ENCODE measurements around the gene SNTA1. TPM values are rescaled to one million over a fixed set of nuclear protein-coding genes. Genes with fewer than 3 reads are reported as not detected.

SNTA1 gene
- total RNA-seq (2016; rRNA removed; fragmentation: Illumina TruSeq; extraction: Trizol) = 14.8 and 16.4 TPM in 2 replicates
- total RNA-seq (2016; cell fraction: cytosol; rRNA removed; fragmentation: Illumina TruSeq; extraction: Trizol; ENCODE audit: low read depth) = 21.1 and 21.6 TPM in 2 replicates
- 13.2 and 16.1 TPM in 2 replicates for total RNA-seq (2016; cell fraction: insoluble cytoplasmic fraction; rRNA removed; fragmentation: Illumina TruSeq; extraction: Trizol)
- total RNA-seq (2016; cell fraction: membrane; rRNA removed; fragmentation: Illumina TruSeq; extraction: Trizol) = 33.7 and 34.5 TPM in 2 replicates
- 7.4 and 8.0 TPM in 2 replicates for total RNA-seq (2016; cell fraction: nucleus; rRNA removed; fragmentation: Illumina TruSeq; extraction: Trizol)
- 18.3 and 21.2 TPM in 2 replicates for polyA plus RNA-seq (2011; rRNA removed)
- polyA plus RNA-seq (2011; cell fraction: cytosol; rRNA removed) = 18.9 and 24.9 TPM in 2 replicates
- polyA plus RNA-seq (2011; cell fraction: nucleus; rRNA removed) = 15.4 and 17.2 TPM in 2 replicates
- 9.0 and 11.0 TPM in 2 replicates for polyA plus RNA-seq (2012)
- polyA plus RNA-seq (2016; cell fraction: cytosol; fragmentation: Illumina TruSeq; extraction: Trizol; ENCODE audit: low read depth) = 26.2 and 27.1 TPM in 2 replicates
- polyA plus RNA-seq (2016; cell fraction: insoluble cytoplasmic fraction; fragmentation: Illumina TruSeq; extraction: Trizol; ENCODE audit: low read depth) = 14.6 and 16.1 TPM in 2 replicates
- 32.9 and 35.0 TPM in 2 replicates for polyA plus RNA-seq (2016; cell fraction: membrane; fragmentation: Illumina TruSeq; extraction: Trizol; ENCODE audit: low read depth)
- 13.5 and 15.1 TPM in 2 replicates for polyA plus RNA-seq (2016; cell fraction: nucleus; fragmentation: Illumina TruSeq; extraction: Trizol; ENCODE audit: insufficient read depth, low read depth)
- 11.3 and 23.6 TPM in 2 replicates for polyA minus RNA-seq (2011; rRNA and poly(A)+ RNA removed; ENCODE audit: low replicate concordance)
- polyA minus RNA-seq (2011; cell fraction: cytosol; rRNA and poly(A)+ RNA removed) = 10.6 and 10.7 TPM in 2 replicates
- 3.6 and 4.5 TPM in 2 replicates for polyA minus RNA-seq (2011; cell fraction: nucleus; rRNA and poly(A)+ RNA removed)
- Bru-seq, nascent RNA = percentile 52 among the genes with signal in this experiment
- BruChase-seq, experiment 1, labeled RNA remaining after a 6-hour chase = percentile 54 among the genes with signal in this experiment
- percentile 49 among the genes with signal in this experiment for BruChase-seq, experiment 2, labeled RNA remaining after a 2-hour chase
- long read RNA-seq, experiment 1, partial matches to known transcripts = 8 of 12 reads
- long read RNA-seq, experiment 1, other reads (novel, unspliced or antisense) = 1 of 12 reads
- long read RNA-seq, experiment 2, transcript SNTA1-201 (8 exons, 2,342 nt) = major isoform, 33 of 61 reads
- long read RNA-seq, experiment 2, partial matches to known transcripts = 14 of 61 reads
- long read RNA-seq, experiment 2, other reads (novel, unspliced or antisense) = 14 of 61 reads

GRCh38 chr20:33443512-33444239 is at the start of gene SNTA1:
Gene SNTA1, minus strand, starts transcription at chr20:33443763. Its CDS starts 143 bp downstream, at chr20:33443620.
- Histone ChIP-seq H3K4me1 (ENCODE audit: insufficient read depth, low read length) (peaks cover 54% of the 10 kb centered on the region), H3K79me2 (ENCODE audit: insufficient read depth, low read length) (no peaks in the 10 kb centered on the region), H2AFZ (ENCODE audit: low read length) (peak within 1 kb of the TSS; percentile 51), H4K20me1 (ENCODE audit: insufficient read depth, low read length) (no peaks in the 10 kb centered on the region), H3K27me3 (ENCODE audit: control insufficient read depth in 1 of 2, insufficient read depth in 2 of 2, low read length in 2 of 2) (peaks cover 0 to 10% of the 10 kb centered on the region in 2 experiments; a peak in 2 of 5 replicates), H3K27ac (ENCODE audit: extremely low read length, insufficient read depth, low read length) (peak within 1 kb of the TSS; percentile 45), H3K9ac (ENCODE audit: insufficient read depth, low read depth, low read length) (peak within 1 kb of the TSS; percentile 66), H3K4me2 (ENCODE audit: low read depth, low read length) (peak within 1 kb of the TSS; percentile 99), H3K9me3 (ENCODE audit: low read length) (no peaks in the 10 kb centered on the region), H3K36me3 (replicated peaks in 1 of 2; ENCODE audit: control insufficient read depth in 1 of 2, insufficient read depth in 2 of 2, low read length in 2 of 2) (no peaks in the 10 kb centered on the region), H3K4me3 (replicated peaks in 1 of 3; ENCODE audit: insufficient read depth in 1 of 3, low read depth in 2 of 3, low read length in 3 of 3) (peak within 1 kb of the TSS; percentile 64 to 95 (median 72))
- CTCF ChIA-PET (ENCODE audit: low intra/inter-chr PET ratio, low total read pairs) = interaction anchor here (1.2 kb wide), 1 partner anchor 42 kb away, joined by 4 read pairs; no protein-coding TSS in a partner anchor
- BruUV-seq (replicated peaks) = no TSS peak
- peak; percentile 92 for DNase-seq (ENCODE audit: low spot score)
- POLR2A ChIA-PET = interaction anchor here (0.6 to 4.4 kb wide), 23 partner anchors 10 to 669 kb away, joined by 3 to 36 read pairs (median 4); partner anchors contain the start of genes CBFA2T2, CDK5RAP1, EIF2S2 and RALY
- ATAC-seq = peak; percentile 85
- intact Hi-C loops (cut with micrococcal nuclease; ENCODE audit: unreplicated experiment) = loop anchor here (1.0 to 10.0 kb wide), 3 partner anchors 43 to 291 kb away; partner anchors contain the start of genes CDK5RAP1 and ZNF341
- FAIRE-seq = no peak
- in situ Hi-C loops (cut with HindIII; ENCODE audit: extremely low pct_ligation_motif_present, low pct_unique_long_range_greater_than_20kb) = no loop called here
- 1% methylated on average over 30 of the region's 75 CpGs for WGBS (ENCODE audit: low lambda C conversion rate)
- TF ChIP-seq MTF1 (CRISPR knock-in tag; IDR thresholded peaks at IDR 0.05) = no peak
- no peak; the same call in 1 of the 2 replicates for TF ChIP-seq KAT8 (CRISPR knock-in tag; IDR thresholded peaks at IDR 0.05)
- TF ChIP-seq ZNF790 (CRISPR knock-in tag; IDR thresholded peaks at IDR 0.05; ENCODE audit: borderline replicate concordance) = no peak
- TF ChIP-seq ZFAT (CRISPR knock-in tag; conservative IDR thresholded peaks at IDR 0.05) = no peak
- TF ChIP-seq ZNF784 (CRISPR knock-in tag; IDR thresholded peaks at IDR 0.05; ENCODE audit: borderline replicate concordance) = 0 out of 2 replicates have a peak, but pooled peaks have one; percentile 14
- TF ChIP-seq BORCS8-MEF2B (CRISPR knock-in tag; IDR thresholded peaks at IDR 0.05) = peak; percentile 56; the same call in 1 of the 2 replicates
- TF ChIP-seq EEA1 (CRISPR knock-in tag; IDR thresholded peaks at IDR 0.05; ENCODE audit: borderline replicate concordance) = 0 out of 2 replicates have a peak, but pooled peaks have one; percentile 56
- no peak for TF ChIP-seq FOSL1 (CRISPR knock-in tag; IDR thresholded peaks at IDR 0.05; ENCODE audit: borderline replicate concordance)
- TF ChIP-seq KMT2B (CRISPR knock-in tag; IDR thresholded peaks at IDR 0.05) = no peak
- no peak for TF ChIP-seq MED8 (CRISPR knock-in tag; IDR thresholded peaks at IDR 0.05; ENCODE audit: insufficient replicate concordance)
- no peak for TF ChIP-seq ZKSCAN8 (CRISPR knock-in tag; IDR thresholded peaks at IDR 0.05; ENCODE audit: borderline replicate concordance)
- TF ChIP-seq NFE2 (CRISPR knock-in tag; IDR thresholded peaks at IDR 0.05) = no peak
- TF ChIP-seq PRMT3 (CRISPR knock-in tag; IDR thresholded peaks at IDR 0.05; ENCODE audit: borderline replicate concordance, low read depth) = no peak
- TF ChIP-seq TSC22D2 (CRISPR knock-in tag; IDR thresholded peaks at IDR 0.05; ENCODE audit: borderline replicate concordance) = no peak
- peak; percentile 70 for TF ChIP-seq MXD1 (CRISPR knock-in tag; IDR thresholded peaks at IDR 0.05)
- TF ChIP-seq PHB2 (IDR thresholded peaks at IDR 0.05; ENCODE audit: partially characterized antibody) = no peak
